HG03354 (cell line): Measurements from ENCODE around the gene IL1R1.
"Not testable (repeated sequence)": the region's sequence is repeated elsewhere in the genome, so short reads cannot be mapped to it uniquely, and the experiment has no call there.

ENCODE experiments used
- ATAC-seq: cut with Tn5 transposase; IDR thresholded peaks from one replicate; pipeline ENCODE4 v1.9.1; 2021; ENCODE audit warnings: mild to moderate bottlenecking; ENCODE audit not compliant: unreplicated experiment, poor library complexity, severe bottlenecking

Gene IL1R1

GRCh38 chr2:102110171-102110570 is 32.4 kb upstream of the IL1R1 start:
- no peak for ATAC-seq

DNA sequence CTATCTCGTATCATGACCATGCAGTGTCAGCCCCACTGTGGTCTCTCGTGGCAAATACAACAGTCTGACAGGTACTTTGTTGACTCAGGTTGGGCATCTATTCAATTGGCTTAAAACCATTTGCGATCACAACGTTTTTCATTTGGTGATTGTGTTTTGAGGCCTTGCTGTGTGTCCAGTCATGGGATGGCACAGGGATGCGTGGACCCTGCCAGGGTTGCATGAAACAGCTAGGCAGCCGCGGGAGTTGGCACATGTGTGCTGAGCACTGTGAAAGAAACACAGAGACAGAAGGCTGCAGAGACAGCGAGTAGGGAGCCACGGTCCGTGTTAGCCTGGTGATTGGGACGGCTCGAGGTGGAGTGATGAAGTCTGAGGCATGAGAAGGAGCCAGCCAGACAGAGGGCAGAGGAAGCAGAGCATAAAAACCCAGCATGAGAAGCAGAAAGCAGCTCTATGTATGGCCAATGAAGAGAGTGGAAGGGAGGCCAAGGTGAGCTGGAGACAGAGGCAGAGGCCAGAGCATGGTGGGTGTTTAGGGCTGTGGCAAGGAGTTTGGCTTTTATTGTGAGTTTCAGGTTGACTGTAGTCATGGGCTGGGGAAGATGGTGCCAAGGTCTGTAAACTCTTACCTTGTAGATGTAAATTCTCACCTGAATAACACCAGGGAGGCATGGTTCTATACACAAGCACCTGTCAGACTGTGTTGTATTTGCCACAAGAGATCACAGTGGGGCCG is 31.8 kb upstream of the IL1R1 start:
- no peak for ATAC-seq

- no peak for ATAC-seq
Observed at GRCh38 chr2:102111823-102112222, 30.7 kb upstream of the IL1R1 start.

GRCh38 chr2:102112271-102112670 is 30.3 kb upstream of the IL1R1 start:
- ATAC-seq = no peak

DNA sequence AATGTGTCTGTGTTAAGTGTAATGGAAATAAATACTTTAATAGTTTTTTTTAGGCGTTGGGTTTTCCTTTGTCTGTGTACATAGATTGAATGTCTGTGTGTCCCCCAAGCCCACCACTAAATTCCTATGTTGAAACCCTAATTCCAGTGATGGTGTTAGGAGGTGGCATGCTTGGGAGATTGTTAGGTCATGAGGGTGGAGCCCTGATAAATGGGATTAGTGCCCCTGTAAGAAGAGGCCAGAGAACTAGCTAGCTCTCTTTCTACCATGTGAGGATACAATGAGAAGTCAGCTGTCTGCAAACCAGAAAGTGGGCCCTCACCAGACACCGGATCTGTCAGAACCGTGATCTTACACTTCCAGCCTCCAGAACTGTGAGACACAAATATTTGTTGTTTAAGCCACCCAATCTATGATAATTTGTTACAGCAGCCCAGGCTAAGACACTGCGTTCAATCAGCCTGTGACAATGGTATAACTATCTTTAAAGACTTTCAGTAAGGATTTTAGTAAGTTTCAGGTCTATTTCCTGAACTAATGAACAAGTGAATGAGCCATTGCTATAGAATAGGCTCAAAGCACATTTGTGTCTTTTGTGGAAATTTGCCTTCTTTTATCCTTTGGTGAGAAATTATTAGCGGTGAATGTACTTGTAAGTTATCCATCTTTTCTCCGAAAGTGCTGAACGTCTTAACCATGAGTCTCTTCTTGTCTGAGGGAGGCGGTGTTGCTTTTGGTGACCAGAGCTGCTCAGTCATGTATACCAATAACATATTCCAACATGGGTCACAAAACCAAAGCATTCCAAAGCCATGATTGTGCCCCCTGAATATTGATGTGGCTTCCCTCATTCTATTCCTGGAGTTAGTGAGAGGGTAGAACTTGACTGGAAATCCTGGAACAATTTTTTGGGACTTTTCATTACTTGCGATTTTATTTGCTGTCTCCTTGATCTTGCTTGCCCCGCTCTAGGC is 29.6 kb upstream of the IL1R1 start:
- ATAC-seq = no peak

DNA sequence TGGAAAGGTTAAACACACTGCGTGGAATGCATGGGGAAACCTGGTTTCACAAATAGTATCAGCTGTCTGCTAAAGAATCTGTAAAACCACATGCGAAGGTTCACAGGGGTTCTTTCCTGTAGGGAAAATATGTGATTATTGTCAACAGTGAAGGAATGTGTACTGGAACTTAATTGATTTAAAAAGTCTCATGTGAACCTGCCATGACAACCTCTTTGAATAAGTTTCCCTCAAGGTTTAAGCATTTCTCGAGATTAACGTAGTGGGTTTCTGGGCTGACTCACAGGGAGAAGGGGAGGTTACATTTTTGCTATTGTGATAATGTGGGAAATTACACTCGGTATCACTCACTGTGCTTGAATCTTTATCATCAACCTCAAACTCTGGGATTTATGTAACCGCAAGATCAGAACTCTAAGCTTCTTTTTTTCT is 28.2 kb upstream of the IL1R1 start:
- ATAC-seq = no peak

GRCh38 chr2:102114851-102115497 is 27.6 kb upstream of the IL1R1 start:
- no peak for ATAC-seq

GRCh38 chr2:102116630-102117471 is 25.7 kb upstream of the IL1R1 start:
- ATAC-seq = no peak

DNA sequence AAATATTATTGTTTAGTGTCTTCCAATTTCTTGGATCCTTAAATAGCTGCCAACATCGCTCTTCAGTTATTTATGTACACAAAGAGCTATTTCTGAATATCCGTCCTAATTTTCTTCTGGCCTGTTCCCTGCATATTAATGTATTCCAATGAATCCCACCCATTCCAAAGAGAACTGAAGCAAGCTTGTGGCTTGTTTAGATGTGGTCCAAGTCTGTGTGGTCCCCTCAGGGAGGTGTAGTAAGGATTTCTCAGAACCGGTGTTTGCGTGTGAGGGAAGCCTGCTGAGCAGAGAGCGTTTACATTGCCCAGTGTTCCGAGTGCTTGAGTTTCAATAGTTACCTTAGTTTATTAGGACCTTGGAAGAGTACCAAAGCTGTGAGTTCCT is 25.1 kb upstream of the IL1R1 start:
- ATAC-seq = no peak

GRCh38 chr2:102119255-102119654 is 23.3 kb upstream of the IL1R1 start:
- no peak for ATAC-seq

- ATAC-seq = no peak
Observed at GRCh38 chr2:102120261-102120660, 22.3 kb upstream of the IL1R1 start.

DNA sequence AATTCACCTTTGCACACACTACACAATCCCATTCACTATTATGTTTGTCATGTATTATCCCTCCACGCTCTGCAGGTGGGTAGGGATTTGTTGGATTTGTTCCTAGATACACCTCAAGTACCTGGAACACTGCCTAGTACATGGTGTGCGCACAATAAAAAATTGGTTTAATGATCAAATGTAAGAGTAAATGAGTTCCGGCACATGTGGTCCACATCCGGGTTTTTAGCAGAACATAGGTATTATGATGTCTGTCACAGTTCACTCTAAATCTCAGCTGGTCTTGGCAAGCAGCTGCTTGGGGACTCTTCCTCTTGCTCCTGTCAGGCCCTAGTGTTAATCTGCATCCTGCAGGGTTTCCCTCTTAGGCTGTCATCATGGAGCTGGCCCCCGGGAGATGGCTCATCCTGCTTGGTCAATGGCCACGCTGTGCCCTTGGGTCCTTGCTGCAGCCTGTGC is 21.8 kb upstream of the IL1R1 start:
- ATAC-seq = no peak

DNA sequence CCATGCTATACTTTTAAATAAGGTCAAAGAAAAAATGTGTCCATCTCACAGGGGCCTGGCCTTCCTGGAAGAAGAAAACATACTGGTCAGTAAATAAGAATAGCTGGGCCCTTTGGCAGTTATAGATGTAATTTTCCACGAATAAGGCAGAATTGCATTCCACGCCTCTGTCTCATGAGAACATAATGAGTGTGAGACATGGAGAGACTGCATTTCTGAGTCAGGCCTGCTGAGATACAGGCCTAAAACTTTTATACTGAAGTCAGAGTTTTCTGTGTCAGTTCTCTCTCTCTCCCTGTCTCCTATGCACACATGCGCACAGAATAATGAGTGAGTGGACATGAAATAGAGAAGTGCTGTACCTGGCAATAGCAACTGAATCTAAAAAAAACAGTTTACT is 20.4 kb upstream of the IL1R1 start:
- ATAC-seq = no peak

DNA sequence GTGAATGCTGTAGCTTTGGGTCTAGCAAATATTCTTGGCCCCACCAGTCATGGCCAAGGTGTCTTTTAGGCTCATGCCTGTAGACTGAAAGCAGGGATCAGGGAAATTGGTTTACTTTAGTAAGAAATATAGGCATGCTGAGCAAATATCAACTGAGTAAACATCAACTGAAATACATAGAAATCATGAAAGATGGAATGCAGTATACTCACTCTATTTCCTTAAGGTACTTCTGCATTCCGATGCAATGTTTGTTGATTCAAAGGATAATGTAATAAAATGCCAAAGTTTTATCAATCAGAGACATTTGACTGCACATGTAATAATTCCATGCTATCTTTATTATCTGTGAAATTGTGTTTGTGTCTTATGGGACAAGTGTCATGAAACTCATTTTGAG is 19.6 kb upstream of the IL1R1 start:
- ATAC-seq = no peak

DNA sequence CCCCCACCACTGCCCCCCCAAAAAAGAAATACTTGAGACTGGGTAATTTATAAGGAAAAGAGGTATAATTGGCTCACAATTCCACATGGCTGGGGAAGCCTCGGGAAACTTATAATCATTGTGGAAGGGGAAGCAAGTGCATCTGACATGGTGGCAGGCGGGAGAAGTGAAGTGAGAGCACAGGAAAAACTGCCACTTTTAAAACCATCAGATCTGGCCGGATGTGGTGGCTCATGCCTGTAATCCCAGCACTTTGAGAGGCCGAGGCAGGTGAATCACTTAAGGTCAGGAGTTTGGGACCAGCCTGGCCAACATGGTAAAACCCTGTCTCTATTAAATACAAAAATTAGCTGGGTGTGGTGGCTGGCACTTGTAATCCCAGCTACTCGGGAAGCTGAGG is 18.1 kb upstream of the IL1R1 start:
- not testable (repeated sequence) for ATAC-seq

DNA sequence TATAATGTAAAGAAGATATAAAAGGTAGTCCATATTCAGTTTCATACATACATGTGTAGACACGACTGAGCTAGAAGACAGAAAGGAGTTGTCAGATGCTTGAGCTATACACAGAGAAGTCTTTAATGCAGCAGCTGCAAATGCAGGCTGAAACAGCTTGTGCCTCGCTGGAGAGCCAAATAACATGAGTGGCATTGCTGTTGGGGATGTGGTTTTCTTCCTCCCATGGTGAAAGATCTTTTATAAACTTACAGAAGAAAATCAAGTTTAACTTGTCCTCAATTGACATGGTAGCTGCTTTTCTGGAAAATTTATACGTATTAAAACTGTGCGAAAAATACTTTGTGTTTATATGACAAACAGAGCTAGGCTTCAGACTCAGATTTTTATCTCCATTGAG is 16.4 kb upstream of the IL1R1 start:
- no peak for ATAC-seq

DNA sequence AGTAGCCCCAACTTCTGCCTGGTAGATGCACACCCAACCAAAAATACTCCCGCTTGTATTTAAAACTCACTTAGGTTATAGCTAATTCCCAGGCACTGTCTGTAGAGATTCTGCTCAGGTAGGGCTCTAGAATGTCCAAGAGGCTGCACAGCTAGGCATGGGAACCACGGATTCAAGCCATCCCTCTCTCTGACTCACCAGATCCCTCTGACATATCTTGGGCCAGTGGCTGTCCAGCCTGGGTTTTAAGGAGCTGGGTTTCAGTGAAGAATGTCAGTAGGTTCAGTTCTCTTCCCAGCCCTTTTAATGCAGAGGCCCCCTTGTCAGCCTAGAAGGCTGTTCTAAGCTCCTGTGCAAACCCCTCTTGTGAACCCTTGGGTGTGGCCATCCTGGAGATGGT is 15.9 kb upstream of the IL1R1 start:
- no peak for ATAC-seq

GRCh38 chr2:102129082-102129481 is 13.5 kb upstream of the IL1R1 start:
- ATAC-seq = no peak

DNA sequence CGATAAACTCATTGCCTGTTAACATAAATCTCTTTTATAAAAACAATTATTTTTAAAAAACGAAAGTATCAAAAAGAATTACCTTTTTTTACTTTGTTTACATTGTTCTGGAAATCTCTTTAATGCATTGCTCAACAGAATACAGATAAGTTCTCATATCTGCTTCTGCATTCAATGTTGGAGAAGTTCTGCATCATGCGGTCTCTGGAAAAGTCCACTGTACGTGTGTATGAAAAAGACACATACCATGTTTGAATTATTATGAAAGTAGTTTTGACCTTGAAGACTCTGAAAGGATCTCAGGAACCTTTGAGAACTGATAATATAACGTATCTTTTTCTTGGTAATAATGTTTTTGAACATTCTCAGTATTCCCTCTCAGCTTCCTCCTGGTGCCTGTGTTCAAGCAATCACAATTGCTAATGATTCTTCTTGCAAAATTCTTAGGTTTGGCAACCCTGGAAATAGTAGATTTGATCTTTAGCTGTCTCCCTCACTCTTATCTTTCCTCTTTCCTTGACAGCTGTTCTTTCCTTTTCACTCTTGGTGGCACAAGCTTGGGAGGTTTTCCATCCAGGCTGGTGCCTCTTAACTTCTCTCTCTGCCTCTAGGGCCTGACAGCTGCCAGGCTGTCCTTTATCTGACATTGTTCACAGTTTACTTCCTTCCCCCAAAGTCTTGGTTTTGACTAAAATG is 12.4 kb upstream of the IL1R1 start:
- no peak for ATAC-seq
